Neutrophil (primary cell): ENCODE measurements around the gene STARD10.
A peak's percentile ranks its signal among the peaks of the same experiment; 100 is the strongest.

ENCODE experiments used
- H3K27ac ChIP-seq: fragments of 200-600 bp; sonication (generic); 2 replicates; pipeline ENCODE4 v1.5.1; 2016; ENCODE audit warnings: mild to moderate bottlenecking, moderate library complexity
- H3K27me3 ChIP-seq: fragments of 200-600 bp; sonication (generic); 2 replicates; pipeline ENCODE4 v1.6.0; 2016; ENCODE audit warnings: mild to moderate bottlenecking
- H3K36me3 ChIP-seq: fragments of 200-600 bp; sonication (generic); 2 replicates; pipeline ENCODE4 v1.5.1; 2017
- H3K4me1 ChIP-seq, 2 experiments: fragments of 200-600 bp in 1 of 2; sonication (generic) in 1 of 2; 1 replicate in 1 of 2; 2 replicates in 1 of 2; pipeline versions ENCODE4 v1.5.1 to v1.6.1; 2013 to 2016; ENCODE audit warnings: low read depth in 1 of 2, low read length in 1 of 2, mild to moderate bottlenecking in 1 of 2, moderate library complexity in 1 of 2; ENCODE audit not compliant: control insufficient read depth in 1 of 2, insufficient read depth in 1 of 2
- H3K4me3 ChIP-seq, 2 experiments: fragments of 200-600 bp in 1 of 2; sonication (generic) in 1 of 2; 1 replicate in 1 of 2; 2 replicates in 1 of 2; pipeline ENCODE4 v1.5.1; 2013 to 2016; ENCODE audit warnings: low read depth in 1 of 2, low read length in 1 of 2, mild to moderate bottlenecking in 1 of 2, moderate library complexity in 1 of 2
- H3K9me3 ChIP-seq: fragments of 200-600 bp; sonication (generic); 2 replicates; pipeline ENCODE4 v1.5.1; 2016
- TF ChIP-seq, protein P1 (sequence below): fragments of 200-600 bp; sonication (generic); IDR thresholded peaks from 2 replicates; pipeline ENCODE4 v1.5.1; 2016; ENCODE audit warnings: antibody characterized with exemption

STARD10 gene

DNA sequence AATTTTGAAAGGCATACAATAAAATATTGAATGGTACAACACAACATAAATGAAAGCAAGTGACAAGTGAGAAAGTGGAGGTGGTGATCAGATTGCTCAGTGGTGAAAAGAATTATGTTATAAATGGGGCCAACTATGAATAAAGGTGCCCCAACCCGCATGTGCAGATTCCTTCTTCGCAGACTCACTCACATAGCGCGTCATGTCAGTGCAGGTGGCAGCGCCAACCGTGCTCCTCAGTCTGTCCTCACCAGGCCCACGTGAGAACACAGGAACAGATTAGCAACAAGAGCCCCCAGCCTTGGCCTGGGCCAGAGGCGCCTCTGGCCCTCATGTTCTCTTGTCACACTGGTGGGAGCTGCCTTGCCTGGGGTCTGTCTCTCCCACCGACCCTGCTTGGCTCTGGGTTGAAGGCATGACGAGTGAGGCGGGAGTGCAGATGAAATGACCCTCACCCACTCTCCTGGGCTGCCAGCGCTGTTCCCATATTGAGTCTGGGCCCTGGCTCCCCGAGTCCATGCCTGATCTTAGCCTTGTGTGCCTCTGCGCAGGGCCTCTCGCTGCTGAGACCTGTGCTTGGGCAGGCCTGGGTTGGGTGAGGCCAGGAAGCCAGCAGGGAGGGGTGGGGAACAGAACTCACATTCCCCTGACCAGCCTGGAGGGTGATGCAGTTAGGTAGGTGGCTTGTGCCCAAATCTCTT, 26.7 kb upstream of the STARD10 start:
- peaks cover 49 to 67% of the 10 kb centered on the region in 2 experiments for H3K4me1 ChIP-seq
- TF ChIP-seq, protein P1, sequence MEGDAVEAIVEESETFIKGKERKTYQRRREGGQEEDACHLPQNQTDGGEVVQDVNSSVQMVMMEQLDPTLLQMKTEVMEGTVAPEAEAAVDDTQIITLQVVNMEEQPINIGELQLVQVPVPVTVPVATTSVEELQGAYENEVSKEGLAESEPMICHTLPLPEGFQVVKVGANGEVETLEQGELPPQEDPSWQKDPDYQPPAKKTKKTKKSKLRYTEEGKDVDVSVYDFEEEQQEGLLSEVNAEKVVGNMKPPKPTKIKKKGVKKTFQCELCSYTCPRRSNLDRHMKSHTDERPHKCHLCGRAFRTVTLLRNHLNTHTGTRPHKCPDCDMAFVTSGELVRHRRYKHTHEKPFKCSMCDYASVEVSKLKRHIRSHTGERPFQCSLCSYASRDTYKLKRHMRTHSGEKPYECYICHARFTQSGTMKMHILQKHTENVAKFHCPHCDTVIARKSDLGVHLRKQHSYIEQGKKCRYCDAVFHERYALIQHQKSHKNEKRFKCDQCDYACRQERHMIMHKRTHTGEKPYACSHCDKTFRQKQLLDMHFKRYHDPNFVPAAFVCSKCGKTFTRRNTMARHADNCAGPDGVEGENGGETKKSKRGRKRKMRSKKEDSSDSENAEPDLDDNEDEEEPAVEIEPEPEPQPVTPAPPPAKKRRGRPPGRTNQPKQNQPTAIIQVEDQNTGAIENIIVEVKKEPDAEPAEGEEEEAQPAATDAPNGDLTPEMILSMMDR, result no peak

DNA sequence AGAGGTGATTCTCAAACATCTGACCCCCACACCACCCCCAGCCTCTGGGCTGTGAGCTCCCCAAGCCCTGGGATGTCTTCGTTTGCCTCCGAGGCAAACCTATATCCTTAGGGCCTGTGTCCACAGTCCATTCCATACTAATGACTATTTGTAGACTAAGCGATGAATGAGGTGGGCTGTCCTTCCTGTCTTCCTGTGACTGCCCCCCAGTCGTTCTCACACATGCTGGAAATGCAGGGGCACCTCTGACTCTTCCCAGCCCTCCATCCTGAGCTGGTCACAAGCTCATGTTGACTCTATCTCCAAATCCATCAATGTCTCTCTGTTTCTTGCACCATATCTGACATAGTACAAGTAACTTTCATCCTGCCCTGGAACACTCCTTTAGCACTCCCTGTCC, 25.1 kb upstream of the STARD10 start:
- Histone ChIP-seq H3K27me3 (no peaks in the 10 kb centered on the region), H3K4me3 (no peak overlapping the region), H3K36me3 (peaks cover 78% of the 10 kb centered on the region), H3K27ac (peak overlapping the region; percentile 98), H3K4me1 (peaks cover 49 to 67% of the 10 kb centered on the region in 2 experiments), H3K9me3 (no peaks in the 10 kb centered on the region)
- TF ChIP-seq, protein P1, result no peak

More for the DNA sequence above, 26.7 kb upstream of the STARD10 start:
- peaks cover 94% of the 10 kb centered on the region for H3K36me3 ChIP-seq
- H3K27ac ChIP-seq, result peak overlapping the region; percentile 98
- no peaks in the 10 kb centered on the region for H3K27me3 ChIP-seq
- H3K9me3 ChIP-seq, result no peaks in the 10 kb centered on the region
- no peak overlapping the region for H3K4me3 ChIP-seq

DNA sequence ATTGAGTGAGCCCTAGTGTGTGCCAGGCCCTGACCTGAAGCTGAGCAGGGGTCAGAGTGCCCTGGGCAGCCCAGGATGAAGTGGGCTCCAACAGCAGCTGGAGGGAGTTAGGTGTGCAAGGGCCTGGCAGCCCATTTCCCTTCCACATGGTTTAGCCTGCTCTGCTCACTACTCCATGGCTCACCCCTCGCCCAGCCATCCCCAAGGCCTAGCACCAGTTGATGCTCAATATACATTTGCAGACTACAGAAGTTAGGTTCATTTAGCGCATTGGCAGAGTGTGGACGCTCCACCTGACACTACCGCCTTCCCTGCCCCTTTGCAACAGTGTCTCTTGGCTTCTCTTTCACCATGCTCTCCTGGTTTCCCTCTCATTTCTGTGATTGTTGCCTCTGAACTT, 24.1 kb upstream of the STARD10 start:
- TF ChIP-seq, protein P1, result no peak
- Histone ChIP-seq H3K36me3 (peaks cover 68% of the 10 kb centered on the region), H3K27me3 (no peaks in the 10 kb centered on the region), H3K4me1 (peaks cover 45 to 70% of the 10 kb centered on the region in 2 experiments), H3K27ac (peak overlapping the region; percentile 98), H3K9me3 (no peaks in the 10 kb centered on the region), H3K4me3 (peak overlapping the region; percentile 82 to 97)

DNA sequence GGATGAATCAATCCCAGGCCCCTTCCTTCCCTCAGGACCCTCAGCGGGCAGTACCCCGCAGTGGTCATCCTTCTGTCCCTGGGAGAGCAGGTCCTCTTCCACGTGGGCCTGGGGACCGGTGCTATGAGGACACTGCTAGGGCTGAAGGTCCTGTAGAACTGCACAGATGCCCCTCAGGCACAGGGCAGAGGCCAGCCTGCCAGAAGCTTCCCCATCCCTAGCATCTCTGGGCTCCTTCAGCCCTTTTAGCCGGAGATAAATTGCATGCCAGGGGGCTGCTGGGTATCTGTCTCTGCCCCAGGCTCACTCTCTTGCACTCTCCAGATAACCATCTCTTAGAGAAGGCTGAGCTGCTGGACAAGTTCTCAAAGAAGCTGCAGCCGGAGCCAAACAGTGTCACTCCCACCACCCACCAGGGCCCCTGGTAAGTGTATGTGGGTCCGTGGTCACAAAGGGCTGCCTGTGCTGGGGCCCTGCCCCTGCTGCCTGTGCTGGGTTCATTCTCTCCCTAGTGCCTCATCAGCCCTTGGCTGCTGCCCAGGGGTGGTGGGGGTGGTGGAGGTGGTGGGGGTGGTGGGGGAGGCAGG, 22.6 kb upstream of the STARD10 start:
- H3K36me3 ChIP-seq, result peaks cover 60% of the 10 kb centered on the region
- H3K9me3 ChIP-seq, result no peaks in the 10 kb centered on the region
- no peaks in the 10 kb centered on the region for H3K27me3 ChIP-seq
- peak overlapping the region; percentile 98 for H3K27ac ChIP-seq
- H3K4me3 ChIP-seq, result peak overlapping the region; percentile 82 to 97
- peaks cover 43 to 69% of the 10 kb centered on the region in 2 experiments for H3K4me1 ChIP-seq
- TF ChIP-seq, protein P1, result no peak

DNA sequence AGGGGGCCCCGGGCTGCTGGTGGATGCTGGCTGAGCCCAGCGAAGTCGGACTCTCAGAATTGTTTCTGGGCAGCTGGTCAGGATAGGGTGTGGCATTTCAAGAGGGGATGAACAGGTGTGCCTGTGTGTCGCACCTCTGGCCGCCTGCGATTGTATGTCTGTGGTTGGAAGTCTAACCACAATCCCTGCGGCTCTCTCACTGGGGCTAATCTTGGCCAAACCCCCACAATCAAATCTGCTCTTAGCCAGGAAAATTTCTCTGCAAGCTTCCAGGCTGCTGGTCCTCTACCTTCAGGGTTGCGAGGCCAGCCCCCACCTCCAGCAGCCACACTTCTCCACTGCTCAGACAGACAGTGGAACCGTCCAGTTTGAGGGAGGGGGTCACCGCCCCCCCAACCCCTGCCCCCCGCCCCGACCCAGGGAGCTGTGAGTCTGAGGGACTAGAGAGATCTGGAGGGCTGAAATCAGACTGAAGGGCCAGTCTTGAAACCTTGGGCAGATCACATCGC, 21.3 kb upstream of the STARD10 start:
- Histone ChIP-seq H3K36me3 (peaks cover 55% of the 10 kb centered on the region), H3K4me1 (peaks cover 45 to 69% of the 10 kb centered on the region in 2 experiments), H3K27me3 (no peaks in the 10 kb centered on the region), H3K4me3 (peak overlapping the region; percentile 82 to 97), H3K27ac (peak overlapping the region; percentile 98), H3K9me3 (no peaks in the 10 kb centered on the region)
- TF ChIP-seq, protein P1, result no peak
